Epidermal melanocyte (primary cell): ENCODE results near the gene UMPS.
A peak's percentile ranks its signal among the peaks of the same experiment; 100 is the strongest.

Experiments used
- DNase-seq: peaks from one replicate; pipeline ENCODE4 v3.0.0; 2011; ENCODE audit warnings: low spot score; ENCODE audit not compliant: insufficient read length

The UMPS gene

DNA sequence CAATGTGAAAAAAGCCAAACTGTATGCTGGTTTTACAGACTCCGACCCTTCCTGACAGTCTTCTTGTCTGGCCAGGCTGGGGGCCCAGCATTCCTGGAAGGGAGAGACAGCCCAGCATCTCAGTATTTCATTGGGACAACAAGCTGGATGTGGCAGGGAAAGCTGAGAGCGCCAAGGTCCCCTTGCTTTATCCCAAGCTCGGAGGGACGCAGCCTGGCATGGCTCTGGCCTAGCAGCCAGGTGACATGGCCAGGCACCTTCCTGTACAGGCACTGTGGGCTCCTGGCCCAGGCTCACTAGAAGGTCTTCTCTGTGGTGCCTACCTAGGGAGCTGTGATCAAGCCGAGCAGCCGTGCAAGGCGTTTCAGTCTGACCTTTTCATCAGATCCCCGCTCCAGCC lies 33.0 kb downstream of the UMPS start:
- DNase-seq = no peak

DNA sequence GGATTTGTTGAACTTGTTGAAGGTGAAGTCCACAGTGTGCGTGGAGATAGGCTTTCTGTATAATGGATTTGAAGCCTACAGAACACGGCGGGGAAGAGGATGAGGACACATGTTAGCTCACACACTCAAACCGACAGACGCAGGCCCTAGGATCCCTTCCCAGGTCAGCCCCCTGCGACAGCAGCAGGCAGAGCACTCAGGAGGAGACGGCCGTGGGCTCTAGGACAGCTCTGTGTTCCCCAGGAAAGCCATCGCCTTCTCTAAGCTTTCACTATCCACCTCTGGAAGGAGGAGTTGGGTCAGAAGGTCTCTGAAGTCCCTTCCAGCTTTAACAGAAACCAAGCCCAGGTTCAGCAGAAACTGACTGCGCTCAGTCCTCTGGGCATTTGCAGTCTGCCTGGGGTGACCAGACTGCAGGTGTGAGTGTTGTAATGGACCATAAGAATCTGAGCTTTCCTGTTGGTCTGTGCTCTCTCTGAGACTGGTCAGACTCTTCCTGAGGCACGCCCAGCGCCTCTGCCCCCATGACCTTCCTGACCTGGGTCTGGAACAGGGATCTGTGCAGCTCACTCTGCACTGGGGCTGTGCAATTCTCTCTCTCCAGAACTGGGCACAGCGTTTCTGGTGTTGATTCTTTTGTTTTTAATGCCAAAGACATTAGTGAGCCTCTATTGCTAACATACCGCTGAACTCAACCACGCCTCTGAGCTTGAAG lies 33.5 kb downstream of the UMPS start:
- no peak for DNase-seq

DNA sequence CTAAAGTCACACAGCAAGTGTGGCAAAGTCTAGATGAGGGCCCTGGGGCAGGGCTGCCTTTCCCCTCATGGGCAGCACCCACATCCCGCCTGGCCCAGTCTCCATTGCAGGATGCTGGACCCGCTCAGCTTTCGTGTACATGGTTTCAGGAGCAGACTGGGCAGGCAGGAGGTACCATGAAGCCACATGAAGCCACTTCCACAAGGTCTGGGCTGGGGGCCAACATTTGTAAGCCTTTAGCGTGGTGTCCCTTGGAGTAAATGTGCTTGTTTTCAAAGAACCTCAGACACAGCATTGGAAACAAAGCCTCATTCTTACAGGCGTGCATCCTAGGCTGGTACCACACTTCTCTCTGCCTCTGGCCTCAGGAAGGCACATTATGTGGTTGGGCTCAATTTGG lies 34.5 kb downstream of the UMPS start:
- no peak for DNase-seq

DNA sequence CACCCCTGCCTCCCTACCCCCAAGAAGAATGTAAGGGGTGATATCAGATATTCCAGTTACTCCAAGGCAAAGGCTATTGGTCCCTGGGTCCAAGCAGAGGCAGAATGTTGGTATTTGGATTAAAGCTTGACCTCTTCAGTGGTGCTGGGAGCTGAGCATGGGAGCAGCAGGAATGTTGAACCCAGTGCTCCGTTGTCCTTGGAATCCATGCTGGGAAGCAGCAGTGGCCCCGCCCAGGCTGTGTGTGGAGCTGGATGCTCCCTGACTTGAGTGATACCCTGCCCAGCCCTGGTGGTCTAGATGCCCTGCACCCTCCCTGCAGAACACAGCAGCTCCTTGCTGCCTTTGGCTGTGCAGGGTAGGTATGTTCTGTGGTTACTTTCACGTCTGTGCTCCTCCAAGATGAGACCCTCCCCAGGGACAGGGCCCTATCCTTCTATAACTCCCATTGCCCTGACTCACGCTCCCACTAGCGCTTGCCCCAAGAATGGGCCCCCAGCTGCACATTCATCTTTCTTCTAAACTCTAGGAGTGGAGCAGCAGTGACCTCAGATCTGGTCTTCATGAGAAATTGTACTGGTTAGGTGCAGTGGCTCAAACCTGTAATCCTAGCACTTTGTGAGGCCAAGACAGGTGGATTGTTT lies 35.1 kb downstream of the UMPS start:
- no peak for DNase-seq

DNA sequence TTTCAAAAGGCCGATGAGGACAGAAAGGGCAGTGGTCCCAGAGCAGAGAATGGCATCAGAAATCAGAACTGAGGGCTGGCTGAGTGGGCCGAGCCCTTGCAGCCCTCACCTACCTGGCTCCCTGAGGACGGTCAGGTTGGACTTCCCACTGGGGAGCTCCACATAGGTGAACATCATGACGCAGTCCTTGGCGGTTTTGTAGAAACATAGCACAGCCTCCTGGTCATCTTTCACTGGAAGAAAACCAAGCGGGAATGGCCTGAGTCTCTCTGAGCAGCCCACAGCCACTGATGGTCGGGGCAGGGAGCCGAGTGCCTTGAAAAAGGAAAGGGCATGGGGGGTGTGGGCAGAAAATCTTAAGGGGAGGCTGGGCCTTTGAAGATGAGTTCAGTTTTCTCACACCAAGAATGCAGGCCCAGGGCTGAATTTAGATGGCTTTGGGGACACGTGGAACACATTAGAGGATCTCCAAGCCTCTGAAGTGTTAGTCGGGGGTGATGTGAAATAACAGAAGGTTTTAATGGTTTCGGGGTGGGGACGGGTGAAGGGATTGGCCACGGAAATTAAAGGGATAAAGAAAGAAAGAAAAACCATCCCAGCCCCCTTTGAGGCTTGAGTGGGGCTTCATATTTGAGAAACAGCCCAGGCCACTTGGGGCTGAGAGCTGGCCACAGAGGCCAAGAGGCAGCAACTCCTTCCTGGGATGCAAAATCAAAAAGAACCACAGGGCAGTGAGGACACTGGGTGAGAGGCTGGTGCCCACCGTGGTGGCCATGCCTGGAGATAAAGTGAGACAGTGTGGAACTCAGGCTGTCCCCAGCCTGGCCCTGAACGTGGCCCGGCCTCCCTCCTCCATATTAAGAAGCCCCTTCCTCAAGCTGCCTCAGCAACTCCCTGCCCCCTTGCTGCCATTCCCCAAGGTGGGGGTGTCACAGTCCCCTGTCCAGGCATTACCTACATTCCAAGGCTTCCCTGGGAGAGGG lies 36.2 kb downstream of the UMPS start:
- no peak for DNase-seq

DNA sequence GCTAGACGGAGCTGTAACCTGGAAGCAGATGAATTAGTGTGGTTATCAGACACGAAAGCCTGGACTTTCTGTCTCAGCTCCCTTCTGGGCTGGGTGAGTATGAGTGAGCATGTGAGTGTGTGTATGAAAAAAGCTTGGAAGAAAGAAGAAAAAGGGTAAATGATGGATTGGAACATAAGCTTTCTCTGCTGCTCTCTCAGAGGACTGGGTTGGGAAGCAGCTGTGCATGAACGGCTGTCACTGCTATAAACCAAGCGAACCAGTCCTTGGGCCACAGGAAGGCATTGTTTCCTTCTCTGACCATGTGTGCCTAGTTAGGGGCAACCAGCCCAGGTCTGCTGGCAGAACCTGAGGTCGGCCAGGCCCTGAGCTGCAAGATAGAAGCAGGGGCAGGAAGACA lies 37.0 kb downstream of the UMPS start:
- no peak for DNase-seq

DNA sequence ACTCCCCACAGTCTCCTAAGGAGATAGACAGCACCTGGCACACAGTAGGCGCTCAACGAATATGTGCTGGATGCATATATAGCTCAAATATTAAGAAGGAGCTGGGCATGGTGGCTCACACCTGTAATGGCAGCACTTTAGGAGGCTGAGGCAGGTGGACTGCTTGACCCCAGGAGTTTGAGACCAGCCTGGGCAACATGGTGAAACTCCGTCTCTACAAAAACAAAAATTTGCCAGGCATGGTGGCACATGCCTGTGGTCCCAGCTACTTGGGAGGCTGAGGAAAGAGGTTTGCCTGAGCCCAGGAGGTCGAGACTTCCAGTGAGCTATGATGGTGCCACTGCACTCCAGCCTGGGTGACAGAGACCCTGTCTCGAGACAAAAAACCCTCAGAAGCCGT lies 37.4 kb downstream of the UMPS start:
- DNase-seq = no peak

DNA sequence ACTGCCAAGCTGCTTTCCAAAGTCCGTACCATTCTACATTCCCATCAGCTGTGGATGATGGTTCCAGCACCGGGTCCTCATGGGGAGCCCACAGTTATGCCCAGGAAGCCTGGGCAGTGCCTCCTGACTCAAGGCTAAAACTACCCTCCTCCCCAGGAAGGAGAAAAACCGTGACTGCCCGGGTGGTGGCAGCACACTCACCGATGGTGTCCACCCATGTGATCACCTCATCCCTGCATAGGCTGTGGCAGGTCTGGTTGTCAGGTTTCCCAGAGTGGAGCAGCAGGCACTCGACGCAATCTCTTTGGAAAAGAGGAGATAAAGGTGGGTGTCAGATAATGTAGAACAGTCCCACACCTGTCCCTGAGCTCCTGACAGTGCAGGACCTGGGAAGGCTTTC lies 38.6 kb downstream of the UMPS start:
- no peak for DNase-seq

DNA sequence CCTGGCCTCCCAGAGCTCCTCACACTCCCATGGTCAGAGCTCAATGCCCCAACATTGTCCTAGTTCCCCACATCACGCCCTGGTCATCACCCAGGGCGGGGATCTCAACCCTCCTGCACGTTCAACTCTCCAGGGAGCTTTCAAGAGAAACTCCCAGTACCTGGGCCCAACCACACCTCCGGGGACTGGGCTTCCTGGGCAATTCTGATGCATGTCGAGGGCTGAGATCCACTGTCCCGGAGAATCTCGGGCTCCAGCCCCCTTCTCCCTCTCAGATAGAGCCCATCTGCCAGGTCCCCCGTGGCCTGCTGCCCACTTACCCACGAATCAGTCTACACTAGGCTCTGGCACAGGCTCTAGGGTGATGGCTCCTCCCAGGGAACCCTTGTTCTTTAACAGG lies 39.2 kb downstream of the UMPS start:
- no peak for DNase-seq

DNA sequence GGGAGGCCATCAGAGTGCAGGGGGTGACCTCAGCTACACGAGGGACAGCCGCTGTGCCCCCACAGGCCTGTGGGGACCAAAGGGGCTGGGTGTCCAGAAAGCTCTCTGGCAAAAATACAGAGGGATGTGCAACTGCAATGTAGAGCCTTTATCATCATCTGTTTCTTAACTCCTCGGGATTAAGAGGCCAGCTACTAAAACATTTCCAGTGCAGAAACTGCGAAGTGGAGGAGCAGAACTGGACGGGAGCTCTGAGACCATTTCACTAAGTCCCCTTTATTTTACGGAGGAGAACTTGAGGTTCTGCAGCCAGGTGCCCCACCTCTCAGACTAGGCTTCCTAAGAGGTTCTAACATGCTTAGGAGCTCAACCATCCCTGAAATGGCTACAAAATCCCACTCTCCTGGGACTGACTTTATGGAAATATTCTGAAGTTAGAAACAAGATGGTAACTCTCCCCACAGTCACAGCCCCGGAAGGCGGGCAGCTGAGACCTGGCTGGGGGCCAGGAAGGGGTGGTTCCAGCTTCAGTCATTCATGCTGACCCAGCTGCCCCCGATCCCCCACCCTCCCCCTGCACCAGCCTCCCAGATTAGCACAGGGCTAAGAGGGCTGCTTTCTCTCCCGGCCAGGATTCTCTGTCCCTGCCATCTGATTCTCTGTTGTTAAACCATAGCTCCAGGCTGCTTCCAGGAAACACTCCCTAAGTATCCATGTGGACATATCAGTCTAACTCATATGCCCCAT lies 40.3 kb downstream of the UMPS start:
- DNase-seq = peak; percentile 49

DNA sequence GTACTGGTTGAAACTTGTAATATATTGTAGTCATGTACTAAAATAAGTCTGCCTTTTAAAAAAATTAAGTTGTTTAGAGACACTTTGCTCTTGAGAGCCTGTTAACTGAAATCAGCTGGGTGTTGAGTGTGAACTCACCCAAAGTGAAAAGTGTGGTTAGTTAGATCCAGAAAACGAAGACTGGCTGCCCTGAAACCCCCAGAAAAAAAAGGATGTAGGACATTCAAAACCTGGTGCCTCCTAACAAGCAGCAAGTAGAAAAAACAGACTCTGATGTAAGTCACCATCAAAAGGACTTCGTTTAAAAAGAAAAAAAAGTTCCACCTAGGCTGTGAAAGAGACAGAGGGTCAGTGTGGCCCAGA lies 40.8 kb downstream of the UMPS start:
- DNase-seq = no peak

DNA sequence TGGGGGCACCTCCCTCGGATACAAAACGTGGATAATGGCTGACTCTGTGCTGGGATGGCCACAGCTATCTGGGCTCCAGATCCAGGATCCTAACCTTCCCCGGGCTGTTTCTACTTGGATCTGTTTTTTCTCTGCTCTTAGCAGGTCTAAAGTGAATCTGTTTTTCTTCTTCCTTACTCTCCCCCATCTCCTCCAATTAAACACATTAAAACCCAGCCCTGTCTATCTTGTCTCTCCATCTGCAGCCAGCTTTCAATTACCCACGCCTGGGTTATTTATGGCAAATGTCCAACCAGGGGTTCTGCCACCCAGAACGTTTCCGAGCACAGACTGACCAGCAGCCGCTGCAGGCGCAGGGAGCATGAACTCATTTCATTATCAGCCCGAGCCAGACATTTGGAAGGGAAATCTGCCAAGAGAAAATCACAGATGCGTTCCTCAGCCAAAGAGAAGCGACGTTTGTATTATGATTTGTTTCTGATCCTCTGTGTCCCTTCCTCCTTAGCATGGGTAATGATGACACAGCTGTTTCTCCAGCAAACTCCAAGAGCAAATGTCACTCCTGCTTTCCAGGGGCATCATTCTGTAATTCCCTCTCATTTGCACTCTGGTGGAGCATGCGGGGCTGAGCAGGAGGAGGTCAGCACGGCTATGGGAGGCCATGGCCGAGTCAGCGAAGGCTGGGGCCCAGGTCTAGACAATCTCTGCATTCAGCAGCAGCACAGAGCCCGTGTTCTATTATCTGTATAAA lies 42.0 kb downstream of the UMPS start:
- DNase-seq = no peak

DNA sequence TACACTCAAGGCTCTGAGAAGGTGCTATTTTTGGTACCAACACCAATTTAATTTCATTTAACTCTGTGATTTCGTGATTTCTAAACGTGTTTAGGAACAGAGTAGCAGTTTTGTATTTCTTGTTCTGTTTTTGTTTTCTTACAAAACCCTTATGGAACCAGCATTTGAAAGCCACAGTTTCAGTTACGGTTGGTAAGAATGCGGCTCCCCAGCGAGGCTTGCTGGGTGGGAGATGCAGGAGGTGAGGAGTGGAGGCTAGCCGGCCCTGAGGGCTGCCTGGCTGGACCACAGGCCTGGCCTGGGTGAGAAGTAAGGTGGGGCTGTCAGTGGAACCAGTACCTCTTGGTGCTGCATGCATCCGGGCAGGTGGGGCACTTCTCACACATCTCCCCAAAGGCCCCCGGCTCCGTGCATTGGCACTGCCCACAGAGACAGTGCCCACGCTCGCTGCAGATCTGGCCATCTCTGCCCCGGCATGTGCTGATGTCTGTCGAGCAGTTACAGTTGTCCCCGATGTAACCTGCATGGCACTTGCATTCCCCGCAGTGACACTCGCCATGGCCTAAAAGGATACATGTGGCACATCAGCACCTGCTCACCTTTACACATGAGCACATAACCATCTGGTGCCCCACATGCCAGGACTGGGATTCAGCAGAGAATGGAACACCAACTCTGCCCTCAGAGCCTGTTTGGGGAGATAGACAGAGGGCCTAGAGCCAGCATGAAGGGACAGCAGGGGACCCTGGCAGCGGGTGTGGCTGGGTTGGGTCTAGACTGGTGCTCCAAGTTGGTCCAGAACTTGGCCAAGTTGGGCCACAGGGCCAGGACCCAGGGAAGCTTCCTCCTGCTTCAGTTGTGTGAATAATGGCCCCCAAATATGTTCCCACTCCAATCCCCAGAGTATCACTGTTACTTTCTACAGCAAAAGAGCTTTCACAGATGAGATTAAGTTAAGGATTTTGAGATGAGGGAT lies 43.4 kb downstream of the UMPS start:
- DNase-seq = no peak

DNA sequence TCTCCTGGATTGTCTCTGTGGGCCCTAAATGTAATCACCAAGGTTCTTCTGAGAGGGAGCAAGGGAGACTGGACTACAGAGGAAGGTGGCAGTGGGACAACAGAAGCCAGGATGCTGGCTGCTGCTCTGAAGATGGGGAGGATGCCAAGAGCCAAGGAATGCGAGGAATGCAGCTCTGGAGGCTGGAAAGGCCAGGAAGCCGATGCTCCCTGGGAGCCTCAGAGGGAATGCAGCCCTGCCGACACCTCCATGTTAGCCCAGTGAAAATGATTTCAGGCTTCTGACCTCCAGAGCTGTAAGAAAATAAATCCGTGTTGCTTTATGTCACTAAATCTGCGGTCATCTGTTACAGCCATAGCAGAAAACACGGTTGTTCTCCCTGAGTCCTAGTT lies 44.1 kb downstream of the UMPS start:
- DNase-seq = peak; percentile 57

DNA sequence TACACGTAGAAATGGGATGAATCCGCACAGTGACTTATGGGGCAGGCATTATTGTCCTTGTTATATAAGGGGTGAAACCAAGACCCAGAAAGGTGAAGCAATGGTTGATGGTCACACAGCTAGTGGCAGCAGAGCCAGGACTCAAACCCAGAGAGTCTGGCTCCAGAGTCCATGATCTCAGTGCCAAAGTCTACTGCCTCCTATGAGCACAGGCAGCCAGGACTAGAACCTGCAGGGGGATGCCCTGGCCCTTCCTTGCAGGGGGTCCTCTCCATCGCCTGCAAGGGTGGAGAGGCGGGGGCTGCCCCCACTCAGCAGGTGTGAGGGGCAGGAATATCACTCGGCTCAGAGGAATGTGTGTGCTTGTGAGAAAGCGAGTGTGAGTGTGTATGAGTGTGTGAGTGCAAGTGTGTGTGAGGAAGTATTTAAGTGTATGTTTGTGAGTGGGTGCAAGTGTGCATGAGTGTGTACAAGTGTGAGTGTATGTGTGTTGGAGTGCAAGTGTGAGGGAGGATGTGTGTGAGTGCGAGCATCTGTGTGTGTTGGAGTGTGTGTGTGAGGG lies 44.7 kb downstream of the UMPS start:
- no peak for DNase-seq

DNA sequence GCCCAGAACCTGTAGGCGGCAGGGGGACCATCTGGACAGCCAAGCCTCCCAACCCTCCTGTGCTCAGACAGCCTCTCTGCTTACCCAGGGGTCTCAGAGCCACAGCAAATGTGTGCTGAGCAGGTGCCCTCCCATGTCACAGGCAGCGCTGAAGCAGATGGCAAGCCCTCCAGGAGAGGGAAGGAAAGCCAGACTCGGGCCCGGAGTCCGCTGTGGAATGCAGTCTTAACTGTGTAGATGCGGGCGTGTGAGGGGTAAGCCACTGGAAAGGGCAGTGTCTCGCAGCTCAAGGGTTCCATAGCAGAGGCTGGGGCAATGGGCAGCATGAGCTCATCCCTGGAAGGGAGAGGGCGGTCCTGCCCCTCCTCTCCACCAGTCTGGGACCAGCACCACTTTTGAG lies 45.6 kb downstream of the UMPS start:
- DNase-seq = no peak

DNA sequence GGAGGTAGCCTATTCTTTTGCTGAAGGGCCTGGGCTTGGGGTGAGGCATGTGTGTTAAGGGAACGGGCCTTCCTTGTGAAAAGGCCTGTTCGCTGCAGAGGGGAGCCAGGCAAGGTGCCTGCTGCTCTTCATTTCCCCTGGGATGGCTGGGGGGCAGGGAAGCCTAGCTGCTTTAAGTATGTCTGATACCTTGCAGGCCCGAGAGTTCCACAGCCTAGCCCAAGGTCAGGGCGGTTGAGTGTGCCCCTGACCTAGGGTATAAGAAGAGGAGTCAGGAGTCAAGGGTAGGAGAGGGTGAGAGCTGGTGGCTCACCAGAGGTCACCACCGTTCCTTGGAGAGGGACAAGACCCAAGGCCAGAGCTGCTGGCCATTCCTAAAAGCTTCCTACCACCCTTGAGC lies 46.6 kb downstream of the UMPS start:
- no peak for DNase-seq

DNA sequence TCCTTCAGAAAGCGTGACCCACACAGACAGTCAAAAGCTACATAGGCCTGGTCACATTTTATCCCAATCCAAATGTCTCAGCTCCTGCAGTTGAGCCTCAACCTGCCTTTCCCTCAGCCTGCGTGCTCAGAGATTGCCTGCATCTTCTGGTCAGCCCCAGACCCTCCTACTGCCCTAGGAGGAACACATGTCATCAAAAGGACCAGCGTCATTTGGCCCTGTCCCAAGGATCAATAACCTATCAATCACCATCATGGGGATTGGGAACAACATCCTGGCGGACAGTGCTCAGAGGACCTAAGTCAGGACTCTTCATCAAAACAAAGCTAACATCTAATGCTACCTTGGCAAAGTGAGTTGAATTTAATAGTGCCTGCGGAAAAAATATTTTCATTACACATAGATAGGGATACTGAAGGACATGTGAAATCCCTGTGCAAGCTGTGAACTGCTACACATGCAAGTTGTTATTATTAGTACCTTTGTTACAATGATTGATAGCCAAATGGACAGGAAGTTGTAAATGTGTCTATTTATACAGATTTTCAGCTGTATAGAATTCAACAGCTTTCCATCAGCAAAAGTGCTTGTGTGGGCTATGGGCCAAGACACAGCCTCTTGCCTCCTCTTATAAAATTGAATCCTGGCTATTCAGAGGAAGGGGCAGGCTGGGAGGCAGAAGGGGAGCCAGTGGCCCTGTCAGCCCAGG lies 47.7 kb downstream of the UMPS start:
- no peak for DNase-seq

DNA sequence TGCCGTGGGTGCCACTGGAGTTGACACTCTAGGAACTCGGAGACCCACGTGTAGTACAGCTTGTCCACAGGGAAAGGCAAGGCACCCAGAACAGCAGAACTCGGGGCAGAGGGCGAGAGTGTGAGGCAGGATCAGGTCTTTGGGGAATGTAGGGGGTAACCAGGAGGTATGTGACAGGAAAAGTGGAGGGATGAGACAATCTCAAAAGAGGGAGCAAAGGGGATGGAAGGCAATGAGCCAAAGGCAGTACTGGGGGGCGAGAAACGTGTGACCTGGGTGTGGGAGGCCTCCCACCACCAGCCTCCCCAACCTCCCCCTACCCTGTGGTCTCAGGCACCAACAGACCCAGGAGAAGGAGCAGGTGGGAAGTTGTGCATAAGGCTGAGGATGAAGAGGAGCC lies 48.9 kb downstream of the UMPS start:
- DNase-seq = no peak
